KBM-7 (cell line): Measurements from ENCODE around the gene ZNF614.
"Not testable (repeated sequence)": the region's sequence is repeated elsewhere in the genome, so short reads cannot be mapped to it uniquely, and the experiment has no call there.

ENCODE experiments used
- DNase-seq: peaks from one replicate; pipeline ENCODE4 v3.0.0-alpha.2; 2015
- in situ Hi-C: fragments of 300-500 bp; cut with MboI; formaldehyde crosslinking; loops from 2 replicates; pipeline ENCODE4 v1.14.3; 2020; ENCODE audit warnings: low sequenced_read_pairs, low pct_unique_long_range_greater_than_20kb, mixed read lengths

ZNF614 gene

DNA sequence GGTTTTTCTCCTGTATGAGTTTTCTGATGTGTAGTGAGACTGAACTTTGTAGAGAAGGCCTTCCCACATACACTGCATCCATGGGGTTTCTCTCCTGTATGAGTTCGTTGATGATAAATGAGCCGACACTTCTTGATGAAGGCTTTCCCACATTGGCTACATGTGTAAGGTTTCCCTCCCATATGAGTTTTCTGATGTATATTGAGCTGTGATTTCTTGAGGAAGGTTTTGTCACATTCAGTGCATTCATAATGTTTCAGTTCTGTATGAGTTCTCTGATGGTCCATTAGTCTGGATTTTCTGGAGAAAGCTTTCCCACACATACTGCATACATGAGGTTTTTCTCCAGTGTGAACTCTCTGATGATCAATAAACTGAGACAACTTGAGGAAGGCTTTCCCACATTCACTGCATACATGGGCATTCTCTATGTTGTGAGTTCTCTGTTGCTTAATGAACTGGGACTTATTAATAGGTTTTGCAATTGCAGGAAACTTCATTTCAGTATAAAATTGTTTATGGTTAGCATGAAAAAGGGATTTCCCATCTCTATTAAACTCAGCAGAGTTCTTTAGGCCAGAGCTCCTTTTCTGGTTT lies 34.0 kb downstream of the ZNF614 start:
- in situ Hi-C loops = no loop called here
- no peak for DNase-seq

- DNase-seq = no peak
- in situ Hi-C loops = no loop called here
Observed at GRCh38 chr19:51993422-51993821, 34.8 kb downstream of the ZNF614 start.

DNA sequence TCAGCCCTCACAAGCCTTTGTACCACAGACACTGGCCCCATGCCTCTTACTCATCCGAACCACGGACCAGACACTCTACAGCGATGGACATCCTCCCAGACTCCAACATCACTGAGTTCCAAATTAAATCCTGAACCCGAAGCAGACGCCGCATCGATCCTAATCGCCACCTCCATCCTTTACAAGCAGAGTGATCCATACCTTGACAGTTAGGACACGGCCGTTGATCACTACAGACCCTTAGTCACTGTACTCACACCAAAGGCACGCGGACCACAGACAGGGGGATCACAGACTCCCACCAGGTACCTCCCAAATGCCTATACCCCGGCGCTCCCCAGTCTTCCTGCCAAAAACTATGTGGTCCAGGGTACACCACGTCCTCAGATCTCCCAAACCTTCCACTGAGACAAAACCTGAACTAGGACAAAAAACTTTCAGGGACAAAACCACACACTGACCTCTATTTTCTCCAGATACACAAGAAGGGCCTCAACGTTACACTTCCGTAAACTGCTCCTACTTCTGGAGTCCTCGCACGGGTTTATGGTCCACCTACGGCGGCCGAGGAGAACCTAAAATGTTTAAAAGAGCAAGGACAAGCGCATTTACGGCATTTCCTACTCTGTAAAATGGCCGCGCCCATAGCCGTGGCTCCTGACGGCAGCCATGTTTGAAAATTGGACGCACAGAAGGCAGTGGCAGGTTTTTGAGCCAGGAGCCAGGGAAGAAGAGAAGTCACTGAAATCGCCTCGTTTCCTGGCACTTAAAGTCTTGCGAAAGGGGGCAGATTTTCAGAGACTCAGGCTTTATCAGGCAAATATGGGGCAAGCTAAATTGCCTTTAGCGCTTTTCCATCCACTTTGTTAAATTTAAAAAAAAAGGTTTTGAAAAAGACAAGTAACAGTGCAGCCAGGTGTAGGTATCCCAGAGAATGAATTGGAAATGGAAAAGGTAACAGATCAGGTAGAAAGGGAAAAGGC lies 41.6 kb downstream of the ZNF614 start, which contains the start of gene ZNF350:
Gene ZNF350, minus strand, starts transcription at position 532 of the 983 bp plus-strand sequence. CDS start 12,480 bp downstream, outside the sequence.
- in situ Hi-C loops = no loop called here
- peak; percentile 96 for DNase-seq

DNA sequence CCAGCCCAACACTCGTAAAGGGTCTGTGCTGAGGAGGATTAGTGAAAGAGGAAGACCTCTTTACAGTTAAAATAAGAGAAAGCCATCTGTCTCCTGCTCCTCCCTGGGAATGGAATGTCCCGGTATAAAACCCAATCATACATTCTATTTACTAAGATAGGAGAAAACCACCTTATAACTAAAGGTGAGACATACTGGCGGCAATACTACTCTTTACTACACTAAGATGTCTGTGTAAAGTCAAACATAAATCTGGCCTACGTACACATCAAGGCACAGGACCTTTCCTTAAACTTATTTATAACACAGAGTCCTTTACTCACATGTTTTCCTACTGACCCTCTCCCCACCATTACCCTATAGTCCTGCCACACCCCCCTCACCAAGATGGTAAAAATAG lies 44.8 kb downstream of the ZNF614 start:
- in situ Hi-C loops = no loop called here
- no peak for DNase-seq

GRCh38 chr19:51980926-51981325 lies 47.3 kb downstream of the ZNF614 start:
- in situ Hi-C loops, DNase-seq: not testable (repeated sequence)

DNA sequence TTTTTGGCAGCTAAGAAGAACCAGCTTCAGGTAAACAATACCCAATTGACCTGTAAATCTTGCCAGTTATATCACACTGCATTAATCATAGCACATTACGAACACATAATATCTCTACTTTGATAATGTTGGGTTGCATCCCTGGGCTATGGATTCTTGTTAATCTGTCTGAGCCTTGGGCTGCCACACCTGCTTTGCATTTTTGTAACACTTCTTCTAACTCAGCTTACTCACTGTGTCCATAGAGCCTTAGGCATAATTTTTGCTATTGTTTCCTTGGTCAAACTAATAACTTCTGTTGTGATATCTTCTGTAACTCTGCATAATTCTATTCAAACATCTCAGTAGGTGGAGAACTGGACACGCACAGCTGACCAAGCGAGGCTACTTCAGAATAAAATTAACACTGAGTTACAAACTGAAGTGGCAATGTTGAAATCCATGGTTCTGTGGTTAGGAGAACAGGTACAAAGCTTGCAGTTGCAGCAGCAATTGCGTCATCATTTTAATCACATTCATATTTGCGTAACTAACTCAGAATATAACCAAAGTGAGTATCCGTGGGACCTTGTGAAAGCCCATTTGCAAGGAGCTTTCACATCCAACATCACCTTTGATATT lies 48.0 kb downstream of the ZNF614 start:
- no peak for DNase-seq
- in situ Hi-C loops = no loop called here

DNA sequence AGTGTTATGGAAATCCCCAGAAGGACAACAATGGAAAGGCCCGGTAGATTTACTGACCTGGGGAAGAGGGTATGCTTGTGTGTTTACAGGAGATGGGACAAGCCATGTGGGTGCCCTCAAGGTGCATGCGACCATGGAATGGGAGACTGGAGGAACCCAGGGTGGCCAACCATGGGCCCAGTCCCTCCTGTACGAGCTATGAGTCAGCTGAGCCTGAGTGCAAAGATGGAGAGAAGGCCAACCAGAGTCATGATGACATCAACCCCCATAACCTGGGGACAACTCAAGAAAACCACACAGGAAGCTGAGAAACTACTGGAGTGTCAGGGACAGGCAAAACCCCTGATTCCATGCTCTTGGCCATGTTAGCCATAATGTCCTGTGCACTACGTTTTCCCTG lies 49.3 kb downstream of the ZNF614 start:
- DNase-seq = no peak
- in situ Hi-C loops = no loop called here

DNA sequence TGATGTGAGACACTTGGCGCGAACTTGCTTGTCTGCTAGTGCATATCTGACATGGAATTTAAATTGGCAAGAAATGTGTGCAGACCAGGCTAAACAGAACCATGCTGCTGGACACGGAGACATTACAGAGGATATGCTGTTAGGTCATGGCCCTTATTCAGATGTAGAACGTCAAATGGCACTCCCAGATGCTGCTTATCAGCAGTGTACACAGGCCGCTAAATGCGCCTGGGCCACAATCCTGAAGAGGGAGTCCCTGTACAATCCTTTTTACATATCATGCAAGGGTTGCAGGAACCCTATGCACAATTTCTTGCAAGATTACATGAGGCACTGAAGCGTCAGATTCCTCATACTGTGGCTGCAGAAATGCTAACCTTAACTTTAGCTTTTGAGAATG lies 50.8 kb downstream of the ZNF614 start:
- in situ Hi-C loops = no loop called here
- DNase-seq = no peak

DNA sequence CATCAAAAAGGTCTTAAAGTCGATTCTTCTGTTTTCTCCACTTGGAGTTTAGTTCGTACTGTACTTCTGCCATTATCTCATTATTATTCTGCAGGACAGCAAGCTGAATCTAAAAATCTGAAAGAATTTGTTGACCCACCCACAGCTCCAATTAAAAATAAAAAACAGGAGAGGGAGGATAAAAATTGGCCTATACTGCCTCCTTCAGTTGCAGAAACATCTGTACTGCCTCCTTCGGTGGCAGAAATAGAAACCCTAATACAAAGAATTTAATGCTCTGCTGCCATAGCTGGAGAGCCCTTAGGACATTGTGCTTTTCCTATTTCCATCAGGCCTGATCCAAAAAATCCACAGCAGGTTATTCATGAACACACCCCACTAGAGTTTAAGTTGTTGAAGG lies 51.3 kb downstream of the ZNF614 start:
- in situ Hi-C loops = no loop called here
- DNase-seq = no peak

DNA sequence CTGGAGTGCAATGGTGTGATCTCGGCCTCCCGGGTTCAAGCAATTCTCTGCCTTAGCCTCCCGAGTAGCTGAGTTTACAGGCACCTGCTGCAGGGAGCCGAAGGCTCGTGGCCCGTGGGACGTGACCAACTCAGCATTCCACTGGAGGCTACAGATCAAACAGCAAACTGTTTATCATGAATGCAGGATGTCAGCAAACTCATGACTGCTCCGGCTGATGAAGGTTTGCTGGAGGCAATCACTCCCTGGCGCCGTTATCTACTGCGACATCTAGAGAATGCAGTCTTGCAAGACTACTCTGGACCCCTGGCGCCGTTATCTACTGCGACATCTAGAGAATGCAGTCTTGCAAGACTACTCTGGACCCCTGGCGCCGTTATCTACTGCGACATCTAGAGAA lies 52.4 kb downstream of the ZNF614 start:
- DNase-seq, in situ Hi-C loops: not testable (repeated sequence)

GRCh38 chr19:51971624-51972023 lies 56.6 kb downstream of the ZNF614 start:
- DNase-seq = peak; percentile 18
- in situ Hi-C loops = no loop called here

DNA sequence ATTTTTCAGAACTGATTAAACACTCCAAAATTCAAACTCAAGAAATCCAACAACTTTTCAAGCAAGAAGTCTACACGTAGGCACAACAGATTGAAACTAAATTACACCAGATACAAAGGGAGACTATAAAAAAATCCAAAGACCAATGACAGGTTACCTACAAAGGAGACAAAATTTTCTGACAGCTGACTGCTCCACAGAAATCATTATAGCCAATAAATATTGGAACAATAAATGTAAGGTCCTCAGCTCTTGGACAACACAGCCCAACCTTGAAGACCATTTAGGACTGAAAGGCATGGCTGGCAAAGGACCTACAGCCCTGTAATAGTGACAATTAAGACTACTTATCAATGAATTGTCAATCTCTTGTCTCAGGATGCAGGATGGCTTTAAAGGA lies 57.5 kb downstream of the ZNF614 start:
- in situ Hi-C loops = no loop called here
- DNase-seq = no peak

GRCh38 chr19:51965583-51965982 lies 62.6 kb downstream of the ZNF614 start:
- no peak for DNase-seq

More at GRCh38 chr19:51965583-51965982, 62.6 kb downstream of the ZNF614 start:
- in situ Hi-C loops = no loop called here
